Fibroblast of skin of left quadriceps (primary cell): ENCODE data around the gene APLF.
"Not testable (repeated sequence)": the region's sequence is repeated elsewhere in the genome, so short reads cannot be mapped to it uniquely, and the experiment has no call there.

ENCODE experiments used
- DNase-seq, 2 experiments: peaks; one replicate each; pipeline ENCODE4 v3.0.0-alpha.2; 2013; ENCODE audit warnings: low read depth in 2 of 2

APLF gene

GRCh38 chr2:68529156-68529555 is 61.8 kb downstream of the APLF start:
- DNase-seq: not testable (repeated sequence)

- DNase-seq: not testable (repeated sequence)
Measured at GRCh38 chr2:68529651-68530050, 62.3 kb downstream of the APLF start.

GRCh38 chr2:68536000-68536399 is 68.6 kb downstream of the APLF start:
- no peak for DNase-seq

- DNase-seq: no peak
Measured at GRCh38 chr2:68537011-68537410, 69.6 kb downstream of the APLF start.

GRCh38 chr2:68537809-68538208 is 70.4 kb downstream of the APLF start:
- peak; percentile 34 to 39 for DNase-seq

- no peak for DNase-seq
Measured at GRCh38 chr2:68544811-68545210, 77.4 kb downstream of the APLF start.

GRCh38 chr2:68548396-68548795 is 81.0 kb downstream of the APLF start:
- DNase-seq: peak in 1 of 2 experiments; percentile 5

- DNase-seq: no peak
Measured at GRCh38 chr2:68553098-68553497, 85.7 kb downstream of the APLF start.

- DNase-seq: not testable (repeated sequence)
Measured at GRCh38 chr2:68555425-68556206, 88.2 kb downstream of the APLF start.

- no peak for DNase-seq
Measured at GRCh38 chr2:68556381-68556780, 89.0 kb downstream of the APLF start.

GRCh38 chr2:68558576-68558975 is 91.2 kb downstream of the APLF start:
- DNase-seq: no peak

- DNase-seq: no peak
Measured at GRCh38 chr2:68559692-68560091, 92.3 kb downstream of the APLF start.

- no peak for DNase-seq
Measured at GRCh38 chr2:68560545-68560944, 93.2 kb downstream of the APLF start.

- no peak for DNase-seq
Measured at GRCh38 chr2:68561372-68561771, 94.0 kb downstream of the APLF start.

GRCh38 chr2:68562934-68563333 is 95.5 kb downstream of the APLF start:
- DNase-seq: no peak

- DNase-seq: no peak
Measured at GRCh38 chr2:68564426-68564825, 97.0 kb downstream of the APLF start.

GRCh38 chr2:68565273-68565672 is 97.9 kb downstream of the APLF start:
- no peak for DNase-seq

- peak in 1 of 2 experiments; percentile 1 for DNase-seq
Measured at GRCh38 chr2:68565858-68566257, 98.5 kb downstream of the APLF start.

GRCh38 chr2:68566362-68566761 is 99.0 kb downstream of the APLF start:
- DNase-seq: no peak

GRCh38 chr2:68568116-68568515 is 100.7 kb downstream of the APLF start:
- DNase-seq: no peak

- DNase-seq: peak in 1 of 2 experiments; percentile 0
Measured at GRCh38 chr2:68569604-68570003, 102.2 kb downstream of the APLF start.

- not testable (repeated sequence) for DNase-seq
Measured at GRCh38 chr2:68570434-68570833, 103.0 kb downstream of the APLF start.

GRCh38 chr2:68574202-68574791 is 106.9 kb downstream of the APLF start:
- no peak for DNase-seq
